ENCODE data around the gene SCN11A. TPM values are rescaled to one million over a fixed set of nuclear protein-coding genes. Genes with fewer than 3 reads are reported as not detected.

SCN11A gene
- 0.02 TPM in 2 of 5 replicates, not detected in the others for total RNA-seq (2022; extraction: Qiagen RNA extraction; ENCODE audit: low read depth)

GRCh38 chr3:39051649-39052561 lies at the start of gene SCN11A, which contains the start of gene WDR48:
TSS of gene SCN11A (minus strand) at chr3:39051944. CDS start at chr3:38950362, 101,582 bp downstream.
TSS of gene WDR48 (plus strand) at chr3:39052016. CDS start at chr3:39052026, 10 bp downstream.

Other genes starting within 250 kb of the SCN11A start
- gene SCN10A, start 235.7 kb downstream of the SCN11A start, total RNA-seq (2022; extraction: Qiagen RNA extraction; ENCODE audit: low read depth): not detected in 5 replicates
- gene WDR48, start 72 bp upstream of the SCN11A start, total RNA-seq (2022; extraction: Qiagen RNA extraction; ENCODE audit: low read depth): 16.0 to 24.9 TPM (median 24.2 TPM) in 5 replicates
- 24.0 to 39.8 TPM (median 32.8 TPM) in 5 replicates for gene GORASP1, start 55.7 kb upstream of the SCN11A start, total RNA-seq (2022; extraction: Qiagen RNA extraction; ENCODE audit: low read depth)
- gene TTC21A, start 55.7 kb upstream of the SCN11A start, total RNA-seq (2022; extraction: Qiagen RNA extraction; ENCODE audit: low read depth): 1.2 to 2.9 TPM (median 2.1 TPM) in 5 replicates
- 12.6 to 18.6 TPM (median 16.4 TPM) in 5 replicates for gene CSRNP1, start 101.6 kb upstream of the SCN11A start, total RNA-seq (2022; extraction: Qiagen RNA extraction; ENCODE audit: low read depth)
- 0.02 to 0.18 TPM (median 0.06 TPM) in 5 replicates for gene XIRP1, start 140.7 kb upstream of the SCN11A start, total RNA-seq (2022; extraction: Qiagen RNA extraction; ENCODE audit: low read depth)
- gene CX3CR1, start 228.1 kb upstream of the SCN11A start, total RNA-seq (2022; extraction: Qiagen RNA extraction; ENCODE audit: low read depth): not detected in 5 replicates

All from A549 treated with ZK216348 at 1 μM for 4 hours (cell line).